H1 (cell line): ENCODE results near the gene FLNC. TPM values are rescaled to one million over a fixed set of nuclear protein-coding genes. Genes with fewer than 3 reads are reported as not detected.

ENCODE experiments used
- CTCF ChIA-PET: fragments of 300-600 bp; sonication (Branson Sonifier 250); formaldehyde crosslinking; loops from one replicate; lab custom pipeline; 2021; ENCODE audit not compliant: partially characterized antibody; lab: Charles Lee
- POLR2A ChIA-PET: fragments of 300-600 bp; sonication (Branson Sonifier 250); formaldehyde crosslinking; loops from one replicate; lab custom pipeline; 2021; ENCODE audit warnings: inconsistent platforms; ENCODE audit not compliant: partially characterized antibody; lab: Charles Lee
- DNase-seq, 2 experiments: peaks; one replicate each; pipeline versions ENCODE4 v3.0.0 to v3.0.0-alpha.2; 2010 to 2022; ENCODE audit warnings: low spot score in 2 of 2, low read depth in 1 of 2, mixed read lengths in 1 of 2
- FAIRE-seq: peaks from 2 replicates; lab custom pipeline; 2011; peaks lifted over from hg19 to GRCh38; lab: Jason Lieb, UNC
- H2AFZ ChIP-seq: 2 replicates; pipeline ENCODE4 v1.8.1; 2012; ENCODE audit warnings: low read length, inconsistent platforms
- H2AK5ac ChIP-seq: 2 replicates; pipeline ENCODE4 v1.6.1; 2013; ENCODE audit warnings: low read depth, low read length
- H2BK120ac ChIP-seq: replicated peaks from 2 replicates; pipeline ENCODE3; 2013; ENCODE audit warnings: low read depth, low read length, inconsistent platforms
- H2BK12ac ChIP-seq: 2 replicates; pipeline ENCODE4 v1.6.1; 2013; ENCODE audit warnings: low read depth, low read length
- H2BK15ac ChIP-seq: 2 replicates; pipeline ENCODE4 v1.6.1; 2013; ENCODE audit warnings: low read length
- H2BK20ac ChIP-seq: 2 replicates; pipeline ENCODE4 v1.6.1; 2013; ENCODE audit warnings: low read length
- H2BK5ac ChIP-seq: 2 replicates; pipeline ENCODE4 v1.6.1; 2013; ENCODE audit warnings: low read depth, low read length
- H3K14ac ChIP-seq: 2 replicates; pipeline ENCODE4 v1.6.1; 2013; ENCODE audit warnings: inconsistent platforms; ENCODE audit not compliant: insufficient read length
- H3K18ac ChIP-seq: 2 replicates; pipeline ENCODE4 v1.6.1; 2013; ENCODE audit warnings: low read length; ENCODE audit errors: extremely low read depth
- H3K23ac ChIP-seq: 2 replicates; pipeline ENCODE4 v1.6.1; 2013; ENCODE audit warnings: inconsistent platforms; ENCODE audit not compliant: insufficient read length
- H3K23me2 ChIP-seq: 2 replicates; pipeline ENCODE4 v1.6.1; 2013; ENCODE audit warnings: low read depth, low read length
- H3K27ac ChIP-seq: 2 replicates; pipeline ENCODE4 v1.6.1; 2011; ENCODE audit warnings: low read depth, low read length, inconsistent platforms
- H3K27me3 ChIP-seq, 4 experiments: replicated peaks in 1 of 4; 1 replicate in 1 of 4; 2 replicates in 3 of 4; pipeline versions ENCODE4 v1.6.1 to v1.8.1; 2011 to 2013; ENCODE audit warnings: low read length in 3 of 4, mild to moderate bottlenecking in 3 of 4, inconsistent platforms in 2 of 4, mixed read lengths in 2 of 4, moderate library complexity in 1 of 4; ENCODE audit not compliant: control insufficient read depth in 3 of 4, insufficient read depth in 3 of 4; ENCODE audit errors: extremely low read depth in 1 of 4
- H3K36me3 ChIP-seq, 4 experiments: 2 replicates each; pipeline versions ENCODE4 v1.6.1 to v1.8.1; 2011 to 2013; ENCODE audit warnings: mild to moderate bottlenecking in 4 of 4, low read length in 3 of 4, moderate library complexity in 2 of 4, control low read depth in 1 of 4, inconsistent platforms in 1 of 4; ENCODE audit not compliant: insufficient read depth in 4 of 4, control insufficient read depth in 2 of 4
- H3K4ac ChIP-seq: replicated peaks from 2 replicates; pipeline ENCODE3; 2013; ENCODE audit warnings: low read length, low read depth, mixed read lengths, inconsistent platforms; ENCODE audit not compliant: insufficient read length
- H3K4me1 ChIP-seq, 4 experiments: replicated peaks in 1 of 4; 1 replicate in 1 of 4; 2 replicates in 3 of 4; pipeline versions ENCODE4 v1.6.1 to v1.8.1; 2011 to 2013; ENCODE audit warnings: low read length in 3 of 4, inconsistent platforms in 2 of 4, mixed read lengths in 1 of 4; ENCODE audit not compliant: insufficient read depth in 4 of 4, control insufficient read depth in 3 of 4
- H3K4me2 ChIP-seq, 2 experiments: 2 replicates each; pipeline versions ENCODE4 v1.6.1 to v1.8.1; 2011 to 2013; ENCODE audit warnings: low read depth in 2 of 2, low read length in 2 of 2, control low read depth in 1 of 2, inconsistent platforms in 1 of 2, mild to moderate bottlenecking in 1 of 2; ENCODE audit not compliant: insufficient read depth in 1 of 2
- H3K4me3 ChIP-seq, 4 experiments: fragments of 200-600, 300-600 bp in 1 of 4; sonication (generic), shearing (Covaris generic), sonication (Bioruptor Twin) in 1 of 4; 2 replicates each; pipeline versions ENCODE4 v1.5.1 to v1.8.1; 2011 to 2016; ENCODE audit warnings: low read length in 4 of 4, low read depth in 3 of 4, control low read depth in 2 of 4, inconsistent platforms in 2 of 4, mild to moderate bottlenecking in 2 of 4, mixed read lengths in 1 of 4, moderate library complexity in 1 of 4; ENCODE audit not compliant: insufficient read depth in 2 of 4; ENCODE audit errors: extremely low read depth in 1 of 4
- H3K56ac ChIP-seq: replicated peaks from 2 replicates; pipeline ENCODE3; 2013; ENCODE audit warnings: low read depth, mild to moderate bottlenecking, mixed read lengths, low read length, inconsistent platforms; ENCODE audit not compliant: insufficient read length
- H3K79me1 ChIP-seq: 2 replicates; pipeline ENCODE4 v1.6.1; 2013; ENCODE audit warnings: low read depth, low read length, control low read depth
- H3K79me2 ChIP-seq, 2 experiments: 2 replicates each; pipeline versions ENCODE4 v1.6.1 to v1.8.1; 2012 to 2013; ENCODE audit warnings: low read length in 2 of 2, mild to moderate bottlenecking in 2 of 2, inconsistent platforms in 1 of 2; ENCODE audit not compliant: insufficient read depth in 2 of 2, control insufficient read depth in 1 of 2
- H3K9ac ChIP-seq, 4 experiments: replicated peaks in 1 of 4; 1 replicate in 1 of 4; 2 replicates in 3 of 4; pipeline versions ENCODE4 v1.6.1 to v1.8.1; 2011 to 2013; ENCODE audit warnings: low read depth in 3 of 4, low read length in 3 of 4, control low read depth in 2 of 4, mild to moderate bottlenecking in 2 of 4, moderate library complexity in 2 of 4, inconsistent platforms in 1 of 4; ENCODE audit errors: extremely low read depth in 1 of 4
- H3K9me3 ChIP-seq, 2 experiments: 2 replicates each; pipeline versions ENCODE4 v1.6.1 to v1.8.1; 2012 to 2013; ENCODE audit warnings: mild to moderate bottlenecking in 2 of 2, moderate library complexity in 2 of 2, control low read depth in 1 of 2, inconsistent platforms in 1 of 2, low read depth in 1 of 2, low read length in 1 of 2, mixed read lengths in 1 of 2; ENCODE audit not compliant: insufficient read depth in 2 of 2
- H4K20me1 ChIP-seq, 2 experiments: replicated peaks in 1 of 2; 2 replicates each; pipeline versions ENCODE3 to v1.8.1; 2011 to 2013; ENCODE audit warnings: inconsistent platforms in 2 of 2, low read length in 2 of 2, mild to moderate bottlenecking in 1 of 2; ENCODE audit not compliant: insufficient read depth in 2 of 2, control insufficient read depth in 1 of 2
- H4K5ac ChIP-seq: 2 replicates; pipeline ENCODE4 v1.6.1; 2013; ENCODE audit warnings: low read length, low read depth, mixed read lengths, inconsistent platforms; ENCODE audit not compliant: insufficient read length
- H4K8ac ChIP-seq: 2 replicates; pipeline ENCODE4 v1.8.0; 2013; ENCODE audit warnings: mild to moderate bottlenecking, moderate library complexity, low read length, inconsistent platforms; ENCODE audit not compliant: insufficient read depth; ENCODE audit errors: extremely low read depth
- H4K91ac ChIP-seq: replicated peaks from 2 replicates; pipeline ENCODE3; 2013; ENCODE audit warnings: low read length, mixed read lengths, inconsistent platforms; ENCODE audit not compliant: insufficient read length
- BCL11A ChIP-seq, 2 experiments: IDR thresholded peaks; one replicate each; pipeline ENCODE4 v1.6.1; 2011; ENCODE audit warnings: low read depth in 2 of 2, low read length in 2 of 2, mild to moderate bottlenecking in 2 of 2
- BRCA1 ChIP-seq: IDR thresholded peaks from 2 replicates; pipeline ENCODE4 v1.6.1; 2012; ENCODE audit warnings: low read depth, low read length, improper control_type of control experiment
- CBX5 ChIP-seq: fragments of 300-800, 300-1000 bp; sonication (generic); IDR thresholded peaks from 2 replicates; pipeline ENCODE4 v1.7.1; 2016; ENCODE audit warnings: antibody characterized with exemption, low read length, low read depth
- CHD1 ChIP-seq: IDR thresholded peaks from 2 replicates; pipeline ENCODE4 v1.6.1; 2012; ENCODE audit warnings: low read depth, low read length, improper control_type of control experiment
- CREB1 ChIP-seq: IDR thresholded peaks from 2 replicates; pipeline ENCODE4 v1.6.1; 2012; ENCODE audit warnings: inconsistent platforms
- HDAC2 ChIP-seq, 2 experiments: fragments of 300-600 bp in 1 of 2; sonication (generic) in 1 of 2; IDR thresholded peaks; 2 replicates each; pipeline ENCODE4 v1.6.1; 2011 to 2012; ENCODE audit warnings: low read depth in 2 of 2, low read length in 2 of 2, mild to moderate bottlenecking in 2 of 2, moderate library complexity in 2 of 2, borderline replicate concordance in 1 of 2, inconsistent platforms in 1 of 2
- MAFK ChIP-seq: IDR thresholded peaks from 2 replicates; pipeline ENCODE4 v1.6.1; 2012; ENCODE audit warnings: low read depth, mild to moderate bottlenecking, improper control_type of control experiment, low read length
- RAD21 ChIP-seq, 2 experiments: IDR thresholded peaks in 1 of 2; conservative IDR thresholded peaks in 1 of 2; 2 replicates each; pipeline ENCODE4 v1.6.1; 2011; ENCODE audit warnings: low read depth in 2 of 2, low read length in 2 of 2, improper control_type of control experiment in 1 of 2, inconsistent platforms in 1 of 2, mild to moderate bottlenecking in 1 of 2, moderate library complexity in 1 of 2
- SIN3A ChIP-seq, 2 experiments: IDR thresholded peaks in 1 of 2; conservative IDR thresholded peaks in 1 of 2; 2 replicates each; pipeline ENCODE4 v1.6.1; 2011 to 2012; ENCODE audit warnings: low read length in 2 of 2, improper control_type of control experiment in 1 of 2, low read depth in 1 of 2, mild to moderate bottlenecking in 1 of 2
- SP2 ChIP-seq: IDR thresholded peaks from 2 replicates; pipeline ENCODE4 v1.6.1; 2012; ENCODE audit warnings: mild to moderate bottlenecking, low read length, inconsistent platforms
- SP4 ChIP-seq: IDR thresholded peaks from 2 replicates; pipeline ENCODE4 v1.6.1; 2012; ENCODE audit warnings: low read length, inconsistent platforms
- SRF ChIP-seq: IDR thresholded peaks from 2 replicates; pipeline ENCODE4 v1.6.1; 2011; ENCODE audit warnings: mild to moderate bottlenecking, low read depth, low read length, moderate library complexity
- TAF7 ChIP-seq: optimal IDR thresholded peaks from 2 replicates; pipeline ENCODE3; 2011; ENCODE audit warnings: low read depth, mild to moderate bottlenecking, inconsistent platforms, low read length, moderate library complexity, borderline replicate concordance
- WGBS, 2 experiments: shearing (Covaris generic) in 1 of 2; methylation state at CpG; one replicate each; pipeline versions ENCODE4 v1.1.6 to v1.1.7; 2013 to 2015; ENCODE audit warnings: low lambda C conversion rate in 2 of 2, mixed read lengths in 2 of 2, inconsistent platforms in 1 of 2, low coverage in 1 of 2, missing lambda C conversion rate in 1 of 2; ENCODE audit not compliant: insufficient replicate concordance in 2 of 2, insufficient coverage in 1 of 2, insufficient read length in 1 of 2; ENCODE audit errors: extremely low coverage in 1 of 2, missing lambda C conversion rate in 1 of 2; 5-methylcytosine and 5-hydroxymethylcytosine counted together
- polyA plus RNA-seq, 7 experiments: library from polyadenylated mRNA; depleted of rRNA in 3 of 7; stranded (reverse) in 5 of 7; unstranded in 2 of 7; fragments of >200 nt in 5 of 7; fragments of 200-250 nt in 2 of 7; gene quantifications; 1 replicate in 5 of 7; 2 replicates in 1 of 7; 4 replicates in 1 of 7; pipeline versions ENCODE4 v1.2.1 to v1.2.3, GENCODE V29; 2011 to 2013; ENCODE audit warnings: missing spikeins in 2 of 7, mixed read lengths in 2 of 7
- total RNA-seq: library from RNA; stranded (reverse); fragmentation: NEBNext Ultra II Directional; extraction: Animal tissue kit (Norgen Biotek cat#: 25700); gene quantifications from 2 replicates; pipeline ENCODE4 v1.2.1, GENCODE V29; 2021
- TF ChIP-seq, protein P1 (sequence below): IDR thresholded peaks from 2 replicates; pipeline ENCODE4 v1.6.1; 2012; ENCODE audit warnings: inconsistent platforms

Gene FLNC
- total and polyA plus RNA-seq, 2 of the 8 experiments (the other 6 are each of a cell fraction or from before 2014, with no cell fraction given): 1.9 to 10.7 TPM

DNA sequence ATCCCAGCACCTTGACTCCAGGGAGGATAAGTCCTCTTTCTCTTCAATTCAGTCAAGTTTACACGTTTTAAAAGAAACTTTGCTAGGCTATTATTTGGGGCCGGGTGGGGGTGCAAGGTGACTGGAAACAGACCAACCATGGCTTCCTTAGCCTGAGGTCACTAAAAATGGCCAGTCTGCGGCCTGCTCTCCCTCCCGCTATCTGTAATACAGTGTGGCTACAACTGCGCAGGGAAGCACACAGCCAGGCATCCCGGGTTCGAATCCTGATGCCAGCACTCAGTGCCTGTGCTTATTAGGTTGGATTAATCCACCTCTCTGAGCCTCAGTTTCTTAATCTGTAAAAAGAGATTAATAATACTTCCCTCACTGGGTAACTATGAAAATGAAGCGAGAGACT, 51.9 kb downstream of the FLNC start:
- H2BK5ac ChIP-seq: no peak overlapping the region
- peaks cover under 1% of the 10 kb centered on the region; the same call in 1 of the 2 replicates for H3K23me2 ChIP-seq
- H3K18ac ChIP-seq: no peak overlapping the region
- H4K8ac ChIP-seq: no peak overlapping the region
- no peak overlapping the region for H4K5ac ChIP-seq
- H3K27me3 ChIP-seq: no peaks in the 10 kb centered on the region
- H3K4me1 ChIP-seq: peaks cover 0 to 11% (median 5%) of the 10 kb centered on the region in 4 experiments; a peak in 4 of 7 replicates
- DNase-seq: no peak
- no peak overlapping the region for H2BK20ac ChIP-seq
- no peaks in the 10 kb centered on the region for H4K20me1 ChIP-seq
- H3K4me2 ChIP-seq: no peak overlapping the region
- H3K27ac ChIP-seq: no peak overlapping the region
- ChIA-PET CTCF (interaction anchor here (0.5 to 10.3 kb wide), 13 partner anchors 11 to 220 kb away, joined by 3 to 189 read pairs (median 13); partner anchors contain the start of genes ATP6V1F and CCDC136), POLR2A (interaction anchor here (1.0 to 2.6 kb wide), 3 partner anchors 19 to 51 kb away, joined by 3 to 14 read pairs (median 6); partner anchors contain the start of gene ATP6V1F)
- H2BK15ac ChIP-seq: no peak overlapping the region
- no peak overlapping the region for H2AK5ac ChIP-seq
- no peak overlapping the region for H2BK120ac ChIP-seq
- H3K36me3 ChIP-seq: no peaks in the 10 kb centered on the region
- 84% methylated on average over 8 of the region's 8 CpGs; no CpG with 5 or more reads in 1 of the 2 experiments for WGBS, 2 experiments
- H2BK12ac ChIP-seq: no peak overlapping the region
- H2AFZ ChIP-seq: no peak overlapping the region
- H3K9ac ChIP-seq: no peak overlapping the region
- no peak overlapping the region for H3K56ac ChIP-seq
- no peak for FAIRE-seq
- no peaks in the 10 kb centered on the region for H3K79me1 ChIP-seq
- H3K14ac ChIP-seq: no peak overlapping the region
- no peaks in the 10 kb centered on the region for H3K9me3 ChIP-seq
- H4K91ac ChIP-seq: no peak overlapping the region
- no peak overlapping the region for H3K4me3 ChIP-seq
- H3K4ac ChIP-seq: no peak overlapping the region
- no peaks in the 10 kb centered on the region for H3K79me2 ChIP-seq
- H3K23ac ChIP-seq: no peak overlapping the region
- TF ChIP-seq SRF: no peak
- no peak for TF ChIP-seq BCL11A (IDR thresholded peaks at IDR 0.05; ENCODE audit: low read depth in 2 of 2, low read length in 2 of 2)
- TF ChIP-seq CREB1: no peak
- TF ChIP-seq, protein P1, sequence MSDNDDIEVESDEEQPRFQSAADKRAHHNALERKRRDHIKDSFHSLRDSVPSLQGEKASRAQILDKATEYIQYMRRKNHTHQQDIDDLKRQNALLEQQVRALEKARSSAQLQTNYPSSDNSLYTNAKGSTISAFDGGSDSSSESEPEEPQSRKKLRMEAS: no peak
- TF ChIP-seq SP4: no peak
- no peak for TF ChIP-seq CBX5
- TF ChIP-seq BRCA1: no peak
- TF ChIP-seq RAD21 (IDR thresholded peaks at IDR 0.05 in 1 of 2, conservative IDR thresholded peaks at IDR 0.05 in 1 of 2; ENCODE audit: low read depth in 2 of 2, low read length in 2 of 2): no peak
- TF ChIP-seq CHD1: no peak
- no peak for TF ChIP-seq SP2
- no peak for TF ChIP-seq SIN3A (conservative IDR thresholded peaks at IDR 0.05 in 1 of 2, IDR thresholded peaks at IDR 0.05 in 1 of 2; ENCODE audit: low read depth in 1 of 2, low read length in 2 of 2)
- TF ChIP-seq HDAC2 (IDR thresholded peaks at IDR 0.05; ENCODE audit: borderline replicate concordance in 1 of 2, low read depth in 2 of 2, low read length in 2 of 2): no peak
- no peak for TF ChIP-seq TAF7
- no peak for TF ChIP-seq MAFK
